NCI-H2081 (cell line): ENCODE data around the gene ERC2.
A peak's percentile ranks its signal among the peaks of the same experiment; 100 is the strongest.

ENCODE experiments used
- DNase-seq, 2 experiments: peaks; one replicate each; lab custom pipeline; 2025; lab: John Stamatoyannopoulos, UW

ERC2 gene

GRCh38 chr3:55491296-55491816 is 976.9 kb downstream of the ERC2 start:
- DNase-seq: no peak

- DNase-seq: no peak
These were observed 977.9 kb downstream of the ERC2 start for GRCh38 chr3:55490276-55490913.

DNA sequence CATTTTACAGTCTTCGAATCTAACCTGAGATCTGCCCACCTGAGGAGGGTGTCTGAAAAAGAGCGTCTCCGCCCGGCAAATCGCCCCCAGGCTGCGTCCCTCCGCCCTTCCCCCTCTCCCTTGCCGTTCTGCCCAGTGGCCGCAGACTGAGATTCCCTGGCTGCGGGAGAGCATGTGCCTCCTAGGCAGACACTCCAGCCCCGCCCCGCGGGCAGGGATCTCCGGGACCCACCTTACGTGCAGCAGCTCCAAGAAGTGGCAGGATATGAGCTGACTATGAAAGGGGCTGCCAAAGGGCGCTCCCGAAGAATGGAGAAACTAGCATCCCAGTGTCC is 978.5 kb downstream of the ERC2 start:
- no peak for DNase-seq

DNA sequence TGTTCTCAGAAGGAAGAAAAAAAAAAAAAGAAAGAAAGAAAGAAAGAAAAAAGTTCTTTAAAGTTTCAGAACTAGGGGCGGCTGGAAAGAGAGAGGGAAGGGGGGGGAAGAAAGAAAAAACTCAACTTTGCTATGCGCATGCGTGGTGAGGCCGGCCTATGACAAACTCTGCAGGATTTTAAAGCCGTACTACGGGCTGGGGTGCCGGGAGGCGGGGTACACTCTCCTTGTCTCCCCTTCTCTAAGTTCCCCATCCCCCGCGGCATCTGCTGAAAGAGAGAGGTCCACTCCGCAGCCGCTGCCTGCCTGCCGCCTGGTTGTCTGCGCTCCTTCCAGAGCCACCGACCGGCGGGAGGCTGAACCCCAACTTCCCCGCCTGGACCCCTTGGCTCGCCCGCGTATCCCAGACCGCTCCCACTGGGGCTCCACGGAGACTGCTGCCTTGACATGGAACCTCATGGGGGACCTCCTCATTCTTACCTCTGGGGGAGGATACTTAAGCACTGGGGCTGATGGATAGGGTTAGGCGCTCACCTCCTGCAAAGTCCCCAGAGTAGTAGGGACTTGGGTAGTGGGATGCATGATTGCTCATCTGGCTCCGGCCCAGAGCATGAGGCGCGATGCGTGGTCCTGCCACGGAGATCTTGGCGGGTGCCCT is 979.7 kb downstream of the ERC2 start:
- DNase-seq: no peak

- DNase-seq: peak in 1 of 2 experiments; percentile 17
These were observed 980.7 kb downstream of the ERC2 start for GRCh38 chr3:55487381-55488241.

- DNase-seq: peak in 1 of 2 experiments; percentile 28
These were observed 981.3 kb downstream of the ERC2 start, which contains the start of gene WNT5A for GRCh38 chr3:55486857-55487380. Gene WNT5A, minus strand, starts transcription at chr3:55487306. Its CDS starts 321 bp downstream, at chr3:55486985.

DNA sequence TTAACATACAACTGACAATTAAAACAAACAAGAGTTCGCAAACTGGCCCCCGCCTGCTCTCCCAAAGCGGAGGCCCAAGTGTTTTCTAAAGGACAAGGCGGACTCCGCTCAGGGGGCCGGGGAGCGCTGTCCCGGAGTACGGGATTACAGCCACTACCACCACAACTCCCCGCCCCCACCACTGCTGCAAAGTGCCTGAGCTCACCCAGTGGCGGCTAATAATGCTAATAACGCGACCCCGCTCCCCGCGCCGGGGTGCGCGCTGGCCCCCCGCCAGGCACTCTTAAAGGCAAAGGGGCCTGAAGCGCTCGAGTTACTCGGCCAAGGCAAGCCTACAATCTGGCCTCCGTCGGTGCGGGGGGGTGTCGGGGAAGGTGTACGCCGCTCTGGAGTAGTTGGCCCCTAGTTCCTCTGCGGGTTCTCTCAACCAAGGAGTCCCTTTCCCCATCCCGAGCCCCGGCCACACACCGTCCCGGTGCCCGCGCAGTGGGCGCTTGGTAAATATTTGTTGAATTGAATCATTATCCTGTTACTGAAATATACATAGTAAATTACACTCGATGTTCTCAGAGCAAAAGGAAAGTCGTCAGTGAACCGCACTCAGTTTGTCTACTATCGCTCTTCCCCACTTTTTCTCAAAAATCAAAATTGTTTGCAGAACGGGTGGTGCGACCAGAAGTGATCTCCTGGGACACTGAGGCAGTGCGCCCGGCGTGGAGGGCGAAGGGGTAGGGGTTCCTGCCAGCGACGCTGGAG is 982.0 kb downstream of the ERC2 start:
- DNase-seq: no peak

DNA sequence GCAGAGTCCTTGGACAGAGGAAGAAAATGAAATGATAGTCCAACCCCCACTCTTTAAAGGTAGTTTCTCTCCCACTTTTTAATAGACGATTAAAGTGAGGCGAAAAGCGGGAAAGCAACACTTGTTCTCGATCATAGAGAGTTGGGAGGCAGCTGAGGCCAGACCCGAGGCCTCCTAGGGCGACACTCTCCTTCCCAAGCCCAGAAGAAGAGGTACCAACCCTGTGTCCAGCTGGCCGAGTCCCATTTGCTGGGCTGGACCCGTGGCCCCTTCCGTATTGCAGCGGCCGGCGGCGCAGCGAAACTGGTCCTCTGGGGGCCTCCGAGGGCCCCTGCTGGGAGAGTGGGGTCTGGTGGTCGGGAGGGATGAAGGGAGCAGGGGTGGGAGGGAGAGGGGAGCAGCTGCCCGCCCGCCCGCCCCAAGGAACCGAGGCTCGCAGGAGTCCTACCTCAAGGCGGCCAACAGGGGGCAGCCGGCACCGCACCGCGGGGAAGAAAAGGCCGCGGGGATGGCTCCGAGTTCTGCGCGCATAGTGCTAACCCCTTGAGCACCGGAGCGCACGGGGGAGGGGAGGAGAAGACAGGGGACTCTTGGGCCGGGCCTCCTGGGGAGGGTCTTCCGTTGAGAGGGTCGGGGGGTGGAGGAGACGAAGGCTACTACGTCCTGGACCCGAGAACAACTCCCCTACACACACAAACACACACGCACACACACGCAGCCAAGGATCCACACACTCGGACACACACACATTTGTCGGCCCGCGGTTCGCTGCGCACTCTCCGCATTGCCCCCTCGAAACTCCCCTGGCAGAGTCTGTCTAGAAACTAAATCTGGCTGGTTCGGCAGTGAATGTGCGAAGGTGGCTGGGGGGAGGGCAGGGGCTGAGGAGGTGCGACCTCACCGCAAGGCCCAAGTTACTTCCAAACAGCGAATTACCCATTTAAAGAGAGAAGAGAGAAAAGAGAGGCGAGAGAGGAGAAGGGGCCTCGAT is 983.2 kb downstream of the ERC2 start:
- DNase-seq: peak in 1 of 2 experiments; percentile 20

GRCh38 chr3:55484191-55484689 is 984.0 kb downstream of the ERC2 start:
- no peak for DNase-seq

GRCh38 chr3:55483196-55484095 is 984.8 kb downstream of the ERC2 start:
- no peak for DNase-seq

GRCh38 chr3:55482496-55483195 is 985.6 kb downstream of the ERC2 start:
- no peak for DNase-seq

DNA sequence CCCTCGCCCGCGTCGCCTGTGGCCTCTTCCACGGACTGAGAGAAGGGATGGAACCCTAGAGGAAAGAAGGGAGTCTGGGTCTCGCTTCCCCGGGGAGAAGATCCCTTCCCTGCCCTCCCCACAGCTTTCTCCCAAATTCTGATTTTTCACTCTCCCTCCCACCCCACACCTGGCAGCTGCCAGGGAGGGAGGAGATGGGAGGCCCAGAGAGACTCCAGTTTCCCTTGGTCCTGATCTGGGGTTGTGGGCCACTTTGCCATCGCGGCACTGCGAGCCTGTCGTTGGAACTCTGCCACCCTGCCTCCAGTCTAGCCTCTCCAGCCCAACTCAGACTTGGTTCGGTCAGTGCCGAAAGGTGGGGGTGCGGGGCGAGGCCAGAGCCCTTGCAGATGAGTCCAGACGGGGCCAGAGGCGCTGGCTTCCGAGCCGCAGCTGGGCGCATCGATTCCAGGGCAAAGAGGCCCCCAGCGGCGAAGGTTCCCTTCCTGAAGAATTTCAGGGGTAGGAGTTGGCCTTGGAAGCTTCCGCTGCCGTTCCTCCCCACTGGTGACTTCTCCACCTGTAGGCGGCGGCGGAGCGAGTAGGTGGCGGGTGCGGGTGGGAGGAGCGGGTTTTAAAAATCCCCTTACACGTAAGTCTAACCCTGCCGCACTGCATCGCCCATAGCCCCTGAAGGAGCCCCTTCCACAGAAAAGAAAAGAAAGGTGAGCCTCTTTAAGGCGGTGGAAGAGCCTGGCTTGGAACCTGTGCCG is 986.3 kb downstream of the ERC2 start:
- no peak for DNase-seq

- DNase-seq: peak in 1 of 2 experiments; percentile 56
These were observed 987.1 kb downstream of the ERC2 start for GRCh38 chr3:55480911-55481743.

DNA sequence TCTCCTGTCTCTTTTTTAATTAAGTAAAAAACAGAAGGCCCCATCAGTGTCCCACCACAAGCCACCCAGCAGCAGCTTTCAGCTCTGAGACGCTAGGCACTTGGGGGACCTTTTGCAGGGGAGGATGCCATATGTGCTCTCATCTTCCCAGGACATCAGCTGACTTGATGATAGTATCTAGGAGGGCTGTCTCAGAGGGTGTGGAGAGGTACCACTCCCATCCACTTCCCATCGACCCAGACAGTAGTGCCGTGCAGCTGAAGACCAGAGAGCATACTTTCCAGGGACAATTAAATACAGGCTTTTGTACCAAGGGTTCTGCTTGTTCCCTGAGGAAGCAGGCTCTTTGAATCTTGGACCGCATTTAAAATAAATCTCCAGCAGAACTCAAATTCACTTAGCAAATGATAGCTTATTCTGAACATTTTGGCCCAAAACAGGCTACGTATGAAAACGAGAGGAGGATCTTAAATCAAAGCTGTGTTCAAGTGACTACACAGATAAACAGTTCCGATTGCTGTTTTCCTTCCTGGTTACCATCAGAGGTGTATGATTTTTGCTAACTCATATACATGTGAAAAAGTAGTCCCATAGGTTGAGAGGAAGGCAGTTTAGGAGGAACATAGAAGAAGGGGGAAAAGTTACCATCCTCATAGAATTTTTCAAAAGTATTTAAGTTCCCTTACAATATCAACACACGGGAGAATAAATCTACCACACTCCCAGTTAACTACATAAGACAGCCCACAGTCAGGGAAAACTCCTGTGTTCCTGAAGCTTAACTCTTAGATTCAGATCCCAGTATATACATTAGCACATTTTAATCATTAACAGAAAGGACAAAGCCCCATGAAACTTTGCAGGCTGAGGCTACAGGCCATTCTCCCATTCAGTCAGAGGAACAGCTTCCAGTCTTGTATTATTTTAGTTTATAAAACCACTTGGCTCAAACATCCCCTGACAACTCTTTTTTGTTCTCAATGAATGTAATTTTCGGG is 990.7 kb downstream of the ERC2 start:
- no peak for DNase-seq

GRCh38 chr3:55476515-55476914 is 991.8 kb downstream of the ERC2 start:
- peak in 1 of 2 experiments; percentile 34 for DNase-seq
